ENCODE data around the gene EIF4E3.

Gene EIF4E3

GRCh38 chr3:71657831-71658530 is 67.2 kb downstream of the EIF4E3 start:
- Histone ChIP-seq H2AFZ (ENCODE audit: low read depth) (no peak overlapping the region), H3K4me2 (no peak overlapping the region)

GRCh38 chr3:71655061-71655460 is 70.1 kb downstream of the EIF4E3 start:
- H3K4me2 ChIP-seq, result no peak overlapping the region
- no peaks in the 10 kb centered on the region for H3K79me2 ChIP-seq (ENCODE audit: insufficient read depth, low read depth)
- TF ChIP-seq, protein P1, sequence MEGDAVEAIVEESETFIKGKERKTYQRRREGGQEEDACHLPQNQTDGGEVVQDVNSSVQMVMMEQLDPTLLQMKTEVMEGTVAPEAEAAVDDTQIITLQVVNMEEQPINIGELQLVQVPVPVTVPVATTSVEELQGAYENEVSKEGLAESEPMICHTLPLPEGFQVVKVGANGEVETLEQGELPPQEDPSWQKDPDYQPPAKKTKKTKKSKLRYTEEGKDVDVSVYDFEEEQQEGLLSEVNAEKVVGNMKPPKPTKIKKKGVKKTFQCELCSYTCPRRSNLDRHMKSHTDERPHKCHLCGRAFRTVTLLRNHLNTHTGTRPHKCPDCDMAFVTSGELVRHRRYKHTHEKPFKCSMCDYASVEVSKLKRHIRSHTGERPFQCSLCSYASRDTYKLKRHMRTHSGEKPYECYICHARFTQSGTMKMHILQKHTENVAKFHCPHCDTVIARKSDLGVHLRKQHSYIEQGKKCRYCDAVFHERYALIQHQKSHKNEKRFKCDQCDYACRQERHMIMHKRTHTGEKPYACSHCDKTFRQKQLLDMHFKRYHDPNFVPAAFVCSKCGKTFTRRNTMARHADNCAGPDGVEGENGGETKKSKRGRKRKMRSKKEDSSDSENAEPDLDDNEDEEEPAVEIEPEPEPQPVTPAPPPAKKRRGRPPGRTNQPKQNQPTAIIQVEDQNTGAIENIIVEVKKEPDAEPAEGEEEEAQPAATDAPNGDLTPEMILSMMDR (conservative IDR thresholded peaks at IDR 0.05; ENCODE audit: low read depth, low read length), result no peak
- H3K36me3 ChIP-seq (ENCODE audit: insufficient read depth), result no peaks in the 10 kb centered on the region
- H3K4me3 ChIP-seq (IDR thresholded peaks at IDR 0.05; ENCODE audit: insufficient read depth, low read depth, low read length), result no peak overlapping the region
- H3K27ac ChIP-seq, result no peak overlapping the region
- no peak overlapping the region for H2AFZ ChIP-seq (ENCODE audit: low read depth)
- H4K20me1 ChIP-seq (ENCODE audit: insufficient read depth), result no peaks in the 10 kb centered on the region
- no peak overlapping the region for H3K9ac ChIP-seq
- no peaks in the 10 kb centered on the region for H3K27me3 ChIP-seq (ENCODE audit: insufficient read depth, low read depth)
- no peaks in the 10 kb centered on the region for H3K4me1 ChIP-seq (ENCODE audit: low read depth, poor library complexity, severe bottlenecking)

More at GRCh38 chr3:71657831-71658530, 67.2 kb downstream of the EIF4E3 start:
- no peak overlapping the region for H3K9ac ChIP-seq
- H3K36me3 ChIP-seq (ENCODE audit: insufficient read depth), result no peaks in the 10 kb centered on the region
- H3K79me2 ChIP-seq (ENCODE audit: insufficient read depth, low read depth), result no peaks in the 10 kb centered on the region
- no peaks in the 10 kb centered on the region for H3K27me3 ChIP-seq (ENCODE audit: insufficient read depth, low read depth)
- no peak overlapping the region for H3K27ac ChIP-seq
- H3K4me1 ChIP-seq (ENCODE audit: low read depth, poor library complexity, severe bottlenecking), result no peaks in the 10 kb centered on the region
- H4K20me1 ChIP-seq (ENCODE audit: insufficient read depth), result no peaks in the 10 kb centered on the region
- no peak overlapping the region for H3K4me3 ChIP-seq (IDR thresholded peaks at IDR 0.05; ENCODE audit: insufficient read depth, low read depth, low read length)
- TF ChIP-seq, protein P1 (conservative IDR thresholded peaks at IDR 0.05; ENCODE audit: low read depth, low read length), result no peak

GRCh38 chr3:71653414-71653807 is 71.8 kb downstream of the EIF4E3 start:
- no peak overlapping the region for H3K4me3 ChIP-seq (IDR thresholded peaks at IDR 0.05; ENCODE audit: insufficient read depth, low read depth, low read length)
- no peak overlapping the region for H3K27ac ChIP-seq
- no peak overlapping the region for H2AFZ ChIP-seq (ENCODE audit: low read depth)
- H3K9ac ChIP-seq, result no peak overlapping the region
- no peaks in the 10 kb centered on the region for H4K20me1 ChIP-seq (ENCODE audit: insufficient read depth)
- H3K4me2 ChIP-seq, result no peak overlapping the region
- TF ChIP-seq, protein P1 (conservative IDR thresholded peaks at IDR 0.05; ENCODE audit: low read depth, low read length), result no peak
- H3K27me3 ChIP-seq (ENCODE audit: insufficient read depth, low read depth), result no peaks in the 10 kb centered on the region
- no peaks in the 10 kb centered on the region for H3K79me2 ChIP-seq (ENCODE audit: insufficient read depth, low read depth)
- no peaks in the 10 kb centered on the region for H3K4me1 ChIP-seq (ENCODE audit: low read depth, poor library complexity, severe bottlenecking)
- no peaks in the 10 kb centered on the region for H3K36me3 ChIP-seq (ENCODE audit: insufficient read depth)

DNA sequence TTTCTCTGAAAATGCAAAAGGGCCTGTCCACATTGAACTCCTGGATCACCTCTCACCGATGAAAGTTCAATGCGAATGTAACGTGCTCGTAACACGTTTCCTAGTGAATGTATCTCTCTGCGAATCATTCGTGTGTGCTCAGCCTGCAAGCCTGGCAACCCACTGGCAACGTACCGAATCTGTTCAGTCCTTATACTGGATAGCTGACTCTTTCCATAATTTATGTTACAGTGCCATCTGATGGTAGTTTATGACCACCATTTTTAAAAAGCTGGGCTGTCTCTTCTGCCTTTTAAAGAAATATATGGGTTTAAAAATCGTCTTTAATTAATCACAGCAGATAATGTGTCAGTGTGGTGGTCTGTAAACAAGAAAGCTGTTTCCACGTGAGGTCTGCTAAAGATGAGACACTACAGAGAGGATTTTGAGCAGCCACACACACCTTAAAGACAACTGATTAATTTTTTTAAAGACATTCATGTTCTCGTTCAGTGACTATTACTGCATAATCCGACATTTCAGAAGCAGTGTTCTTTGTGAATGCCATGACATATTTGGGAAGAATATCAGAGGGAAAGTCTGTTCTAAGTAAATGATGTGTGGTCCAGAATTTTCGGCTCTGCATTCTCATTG is 72.3 kb downstream of the EIF4E3 start:
- Histone ChIP-seq H2AFZ (ENCODE audit: low read depth) (no peak overlapping the region), H3K4me2 (no peak overlapping the region), H4K20me1 (ENCODE audit: insufficient read depth) (no peaks in the 10 kb centered on the region), H3K4me1 (ENCODE audit: low read depth, poor library complexity, severe bottlenecking) (no peaks in the 10 kb centered on the region), H3K36me3 (ENCODE audit: insufficient read depth) (no peaks in the 10 kb centered on the region), H3K27me3 (ENCODE audit: insufficient read depth, low read depth) (no peaks in the 10 kb centered on the region), H3K4me3 (IDR thresholded peaks at IDR 0.05; ENCODE audit: insufficient read depth, low read depth, low read length) (no peak overlapping the region), H3K27ac (no peak overlapping the region), H3K9ac (no peak overlapping the region), H3K79me2 (ENCODE audit: insufficient read depth, low read depth) (no peaks in the 10 kb centered on the region)
- TF ChIP-seq, protein P1 (conservative IDR thresholded peaks at IDR 0.05; ENCODE audit: low read depth, low read length), result peak; percentile 61

All from KMS-11 (cell line).